Putamen (tissue), 1 donor: ENCODE data around the gene TTLL8.

Experiments
- DNase-seq: peaks from one replicate; pipeline ENCODE4 v3.0.0-alpha.2; 2016; ENCODE audit warnings: low spot score

TTLL8 gene

GRCh38 chr22:50040717-50041116, 17.4 kb downstream of the TTLL8 start:
- no peak for DNase-seq

- DNase-seq = no peak
Measured at GRCh38 chr22:50039669-50040443, 18.2 kb downstream of the TTLL8 start.

- no peak for DNase-seq
Measured at GRCh38 chr22:50035976-50036724, 21.9 kb downstream of the TTLL8 start.

- DNase-seq = no peak
Measured at GRCh38 chr22:50035131-50035881, 22.8 kb downstream of the TTLL8 start.

GRCh38 chr22:50034126-50035081, 23.7 kb downstream of the TTLL8 start:
- no peak for DNase-seq

GRCh38 chr22:50032941-50033601, 25.0 kb downstream of the TTLL8 start:
- DNase-seq = no peak

GRCh38 chr22:50032109-50032871, 25.8 kb downstream of the TTLL8 start:
- no peak for DNase-seq

GRCh38 chr22:50031189-50032091, 26.7 kb downstream of the TTLL8 start:
- DNase-seq = no peak

GRCh38 chr22:50030297-50031188, 27.6 kb downstream of the TTLL8 start:
- peak; percentile 56 for DNase-seq

- peak; percentile 72 for DNase-seq
Measured at GRCh38 chr22:50027639-50028537, 30.2 kb downstream of the TTLL8 start.

- DNase-seq = no peak
Measured at GRCh38 chr22:50025993-50026392, 32.1 kb downstream of the TTLL8 start.

- peak; percentile 73 for DNase-seq
Measured at GRCh38 chr22:50022171-50022819, 35.8 kb downstream of the TTLL8 start.

- no peak for DNase-seq
Measured at GRCh38 chr22:50020606-50021005, 37.5 kb downstream of the TTLL8 start.

- no peak for DNase-seq
Measured at GRCh38 chr22:50019316-50019715, 38.8 kb downstream of the TTLL8 start.

- no peak for DNase-seq
Measured at GRCh38 chr22:50018608-50019285, 39.4 kb downstream of the TTLL8 start.

- DNase-seq = no peak
Measured at GRCh38 chr22:50017701-50018224, 40.3 kb downstream of the TTLL8 start.
